Central memory CD4-positive, alpha-beta T cell (primary cell): ENCODE data around the gene TNS1.

ENCODE experiments used
- DNase-seq: peaks from one replicate; pipeline ENCODE4 v3.0.0; 2022

Gene TNS1

GRCh38 chr2:217998926-217999594 lies 3.7 kb downstream of the TNS1 start:
- no peak for DNase-seq

GRCh38 chr2:217997510-217997909 lies 5.3 kb downstream of the TNS1 start:
- no peak for DNase-seq

GRCh38 chr2:217996361-217996760 lies 6.4 kb downstream of the TNS1 start:
- DNase-seq = no peak

- DNase-seq = no peak
Measured at GRCh38 chr2:217995731-217996231, 7.0 kb downstream of the TNS1 start.

- no peak for DNase-seq
Measured at GRCh38 chr2:217994776-217995274, 8.0 kb downstream of the TNS1 start.

- no peak for DNase-seq
Measured at GRCh38 chr2:217993817-217994463, 8.9 kb downstream of the TNS1 start.

- DNase-seq = no peak
Measured at GRCh38 chr2:217993138-217993537, 9.7 kb downstream of the TNS1 start.

- DNase-seq = no peak
Measured at GRCh38 chr2:217992061-217992460, 10.7 kb downstream of the TNS1 start.

GRCh38 chr2:217990791-217991465 lies 11.9 kb downstream of the TNS1 start:
- no peak for DNase-seq

GRCh38 chr2:217990389-217990788 lies 12.4 kb downstream of the TNS1 start:
- DNase-seq = no peak

GRCh38 chr2:217989221-217989948 lies 13.4 kb downstream of the TNS1 start:
- no peak for DNase-seq

GRCh38 chr2:217988840-217989204 lies 14.0 kb downstream of the TNS1 start:
- no peak for DNase-seq

- DNase-seq = peak; percentile 14
Measured at GRCh38 chr2:217988014-217988839, 14.6 kb downstream of the TNS1 start.

- no peak for DNase-seq
Measured at GRCh38 chr2:217987391-217987790, 15.4 kb downstream of the TNS1 start.

- no peak for DNase-seq
Measured at GRCh38 chr2:217986256-217986961, 16.4 kb downstream of the TNS1 start.

- DNase-seq = no peak
Measured at GRCh38 chr2:217983276-217984233, 19.2 kb downstream of the TNS1 start.

- DNase-seq = no peak
Measured at GRCh38 chr2:217981971-217982370, 20.8 kb downstream of the TNS1 start.

- no peak for DNase-seq
Measured at GRCh38 chr2:217981084-217981730, 21.6 kb downstream of the TNS1 start.

- DNase-seq = no peak
Measured at GRCh38 chr2:217980591-217980990, 22.2 kb downstream of the TNS1 start.

GRCh38 chr2:217980036-217980435 lies 22.8 kb downstream of the TNS1 start:
- DNase-seq = no peak
